Peyer's patch (tissue), 4 donors: ENCODE measurements around the gene ASPDH. TPM values are rescaled to one million over a fixed set of nuclear protein-coding genes. Genes with fewer than 3 reads are reported as not detected.

Experiments
- DNase-seq, 3 donors: peaks; one replicate each; pipeline ENCODE4 v3.0.0-alpha.2; 2017 to 2019
- H3K27ac ChIP-seq, 4 donors: fragments of 200-600 bp; sonication (generic); one replicate each; pipeline ENCODE4 v1.5.1; 2016 to 2019
- H3K27me3 ChIP-seq, 2 donors: fragments of 200-600 bp; sonication (generic); one replicate each; pipeline ENCODE4 v1.5.1; 2019
- H3K36me3 ChIP-seq, 3 donors: fragments of 200-600 bp; sonication (generic); one replicate each; pipeline ENCODE4 v1.5.1; 2016 to 2019
- H3K4me1 ChIP-seq, 4 donors: fragments of 200-600 bp; sonication (generic); one replicate each; pipeline ENCODE4 v1.5.1; 2016 to 2019
- H3K4me3 ChIP-seq, 4 donors: fragments of 200-600 bp; sonication (generic); 1 replicate in 3 of 4; 2 replicates in 1 of 4; pipeline ENCODE4 v1.5.1; 2016 to 2019; ENCODE audit warnings: mild to moderate bottlenecking in 1 of 4
- H3K9me3 ChIP-seq, 4 donors: fragments of 200-600 bp; sonication (generic); one replicate each; pipeline ENCODE4 v1.5.1; 2016 to 2019; ENCODE audit warnings: mild to moderate bottlenecking in 1 of 4
- CTCF ChIP-seq, 6 experiments: fragments of 450-650 bp in 4 of 6; fragments of 200-600 bp in 2 of 6; sonication (generic) in 1 of 6; IDR thresholded peaks; one replicate each; pipeline ENCODE4 v1.5.1; 2017 to 2019; ENCODE audit warnings: antibody characterized with exemption in 6 of 6, mild to moderate bottlenecking in 3 of 6, moderate library complexity in 1 of 6
- POLR2A ChIP-seq, 2 donors: fragments of 450-650 bp; IDR thresholded peaks; one replicate each; pipeline ENCODE4 v1.5.1; 2017; ENCODE audit warnings: antibody characterized with exemption in 2 of 2, mild to moderate bottlenecking in 2 of 2, moderate library complexity in 2 of 2
- total RNA-seq, 4 donors: library from RNA; depleted of rRNA; stranded (reverse); fragments of >200 nt; gene quantifications; one replicate each; pipeline ENCODE4 v1.1.0, GENCODE V29; 2016

ASPDH gene
- total RNA-seq, 4 donors from 2014 or later: 1.6 to 31.9 (median 4.5) TPM; not detected in 1

- no peak overlapping the region for H3K27ac ChIP-seq
- peaks cover 0 to 11% (median 4%) of the 10 kb centered on the region in 4 donors for H3K4me1 ChIP-seq
- H3K4me3 ChIP-seq: no peak overlapping the region
- H3K36me3 ChIP-seq: peaks cover 0 to 63% (median 0%) of the 10 kb centered on the region in 3 donors
- no peak for TF ChIP-seq CTCF (IDR thresholded peaks at IDR 0.05)
- TF ChIP-seq POLR2A (IDR thresholded peaks at IDR 0.05): no peak
- H3K27me3 ChIP-seq: no peaks in the 10 kb centered on the region
- DNase-seq: peak in 1 of 3 donors; percentile 42
- no peaks in the 10 kb centered on the region for H3K9me3 ChIP-seq
These were observed 31.4 kb downstream of the ASPDH start for GRCh38 chr19:50482271-50482855.

- H3K4me1 ChIP-seq: peaks cover 0 to 16% (median 9%) of the 10 kb centered on the region in 4 donors
- peaks cover 0 to 63% (median 0%) of the 10 kb centered on the region in 3 donors for H3K36me3 ChIP-seq
- peak in 1 of 3 donors; percentile 29 for DNase-seq
- H3K4me3 ChIP-seq: no peak overlapping the region
- H3K27me3 ChIP-seq: no peaks in the 10 kb centered on the region
- TF ChIP-seq CTCF (IDR thresholded peaks at IDR 0.05) (no peak), POLR2A (IDR thresholded peaks at IDR 0.05) (no peak)
- H3K9me3 ChIP-seq: no peaks in the 10 kb centered on the region
- H3K27ac ChIP-seq: no peak overlapping the region
These were observed 32.2 kb downstream of the ASPDH start for GRCh38 chr19:50481351-50482149.

- peak in 1 of 3 donors; percentile 16 for DNase-seq
- no peaks in the 10 kb centered on the region for H3K27me3 ChIP-seq
- no peaks in the 10 kb centered on the region for H3K9me3 ChIP-seq
- TF ChIP-seq CTCF (IDR thresholded peaks at IDR 0.05) (no peak), POLR2A (IDR thresholded peaks at IDR 0.05) (no peak)
- peaks cover 0 to 63% (median 0%) of the 10 kb centered on the region in 3 donors for H3K36me3 ChIP-seq
- no peak overlapping the region for H3K27ac ChIP-seq
- H3K4me1 ChIP-seq: peaks cover 0 to 16% (median 9%) of the 10 kb centered on the region in 4 donors
- H3K4me3 ChIP-seq: no peak overlapping the region
These were observed 33.2 kb downstream of the ASPDH start for GRCh38 chr19:50480281-50481111.

GRCh38 chr19:50479761-50480251 is 33.9 kb downstream of the ASPDH start:
- DNase-seq: peak in 1 of 3 donors; percentile 33
- Histone ChIP-seq H3K27me3 (no peaks in the 10 kb centered on the region), H3K4me1 (peaks cover 0 to 16% (median 9%) of the 10 kb centered on the region in 4 donors), H3K4me3 (no peak overlapping the region), H3K36me3 (peaks cover 0 to 58% (median 0%) of the 10 kb centered on the region in 3 donors), H3K9me3 (no peaks in the 10 kb centered on the region), H3K27ac (no peak overlapping the region)
- no peak for TF ChIP-seq POLR2A (IDR thresholded peaks at IDR 0.05)
- TF ChIP-seq CTCF (IDR thresholded peaks at IDR 0.05): no peak
